ENCODE data around the gene AATK. TPM values are rescaled to one million over a fixed set of nuclear protein-coding genes. Genes with fewer than 3 reads are reported as not detected.

The AATK gene
- total RNA-seq, 4 donors from 2014 or later = 0.64 to 2.8 (median 1.1) TPM

DNA sequence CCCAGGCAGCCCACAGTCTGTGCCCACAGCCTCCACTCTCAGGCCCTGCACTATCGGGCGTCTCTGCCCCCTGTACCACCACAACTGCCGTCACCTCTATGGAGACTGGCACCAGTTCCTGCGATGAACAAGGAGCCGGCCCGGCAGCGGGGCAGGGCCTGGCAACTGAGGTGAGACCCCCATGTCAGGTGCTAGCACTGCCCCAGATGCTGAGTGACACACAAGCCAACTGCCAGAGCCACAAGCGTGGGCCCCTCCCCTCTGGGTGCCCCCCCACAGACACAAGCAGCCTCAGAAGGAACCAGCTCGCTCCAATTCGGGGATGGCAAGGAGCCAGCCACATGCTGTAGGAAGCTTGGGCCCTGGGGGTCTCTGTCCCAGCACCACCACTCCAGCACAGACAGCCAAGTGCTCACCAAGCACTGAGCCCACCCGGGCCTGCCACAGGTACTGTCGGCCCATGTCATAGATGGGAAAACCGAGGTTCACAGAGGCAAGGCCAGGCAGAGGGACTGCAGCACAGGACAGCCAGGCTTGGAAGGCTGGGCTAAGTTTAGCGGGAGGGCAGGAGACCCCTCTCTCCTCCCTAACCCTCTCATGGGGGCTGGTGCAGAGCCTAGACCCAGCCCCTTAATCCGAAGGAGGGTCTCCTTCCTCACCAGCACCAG, 2.2 kb downstream of the AATK start:
- H3K27me3 ChIP-seq = peaks cover 72% of the 10 kb centered on the region
- no peak for TF ChIP-seq EP300 (IDR thresholded peaks at IDR 0.05)
- no peak for TF ChIP-seq POLR2A (IDR thresholded peaks at IDR 0.05)
- TF ChIP-seq, protein P1, sequence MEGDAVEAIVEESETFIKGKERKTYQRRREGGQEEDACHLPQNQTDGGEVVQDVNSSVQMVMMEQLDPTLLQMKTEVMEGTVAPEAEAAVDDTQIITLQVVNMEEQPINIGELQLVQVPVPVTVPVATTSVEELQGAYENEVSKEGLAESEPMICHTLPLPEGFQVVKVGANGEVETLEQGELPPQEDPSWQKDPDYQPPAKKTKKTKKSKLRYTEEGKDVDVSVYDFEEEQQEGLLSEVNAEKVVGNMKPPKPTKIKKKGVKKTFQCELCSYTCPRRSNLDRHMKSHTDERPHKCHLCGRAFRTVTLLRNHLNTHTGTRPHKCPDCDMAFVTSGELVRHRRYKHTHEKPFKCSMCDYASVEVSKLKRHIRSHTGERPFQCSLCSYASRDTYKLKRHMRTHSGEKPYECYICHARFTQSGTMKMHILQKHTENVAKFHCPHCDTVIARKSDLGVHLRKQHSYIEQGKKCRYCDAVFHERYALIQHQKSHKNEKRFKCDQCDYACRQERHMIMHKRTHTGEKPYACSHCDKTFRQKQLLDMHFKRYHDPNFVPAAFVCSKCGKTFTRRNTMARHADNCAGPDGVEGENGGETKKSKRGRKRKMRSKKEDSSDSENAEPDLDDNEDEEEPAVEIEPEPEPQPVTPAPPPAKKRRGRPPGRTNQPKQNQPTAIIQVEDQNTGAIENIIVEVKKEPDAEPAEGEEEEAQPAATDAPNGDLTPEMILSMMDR (IDR thresholded peaks at IDR 0.05) = no peak
- TF ChIP-seq POLR2AphosphoS5 (IDR thresholded peaks at IDR 0.05) = no peak
- no peak overlapping the region for H3K4me3 ChIP-seq
- 76% methylated on average over 5 of the region's 15 CpGs for WGBS
- H3K27ac ChIP-seq = no peak overlapping the region
- no peaks in the 10 kb centered on the region for H3K36me3 ChIP-seq
- no peaks in the 10 kb centered on the region for H3K9me3 ChIP-seq
- no peak for DNase-seq (ENCODE audit: low spot score in 2 of 2)
- peaks cover 12% of the 10 kb centered on the region for H3K4me1 ChIP-seq

DNA sequence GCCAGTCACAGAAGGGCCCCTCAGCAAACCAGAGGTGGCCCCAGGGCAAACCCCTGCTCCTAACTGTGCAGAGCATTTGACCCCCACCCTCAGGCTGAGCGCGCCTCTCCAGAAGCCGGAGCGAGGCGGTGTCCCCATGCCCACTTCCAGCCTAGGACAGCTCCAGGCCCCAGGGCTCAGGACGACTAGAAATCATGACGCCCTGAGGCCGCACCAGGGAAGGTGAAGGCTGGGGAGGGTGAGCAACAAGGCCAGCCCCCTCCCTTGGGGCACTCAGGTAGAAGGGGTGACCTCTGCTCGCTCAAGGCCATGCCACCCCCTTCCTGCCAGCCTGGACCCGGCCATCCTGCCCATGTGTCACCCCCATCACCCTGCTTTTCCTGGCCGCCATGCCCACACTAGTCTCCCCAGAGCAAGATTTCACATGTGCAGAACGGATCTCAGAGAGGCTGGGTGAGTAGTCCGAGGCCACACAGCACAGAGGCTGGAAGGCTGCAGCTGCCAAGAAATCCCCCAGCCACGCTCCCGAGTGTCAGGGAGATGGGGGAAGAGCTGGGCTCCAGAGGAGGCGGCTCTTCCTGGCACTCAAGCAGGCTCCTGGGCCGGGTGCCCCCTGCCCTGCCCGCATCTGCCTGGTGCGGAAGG, 2.8 kb downstream of the AATK start:
- WGBS = no CpG with 5 or more reads among the region's 19 CpGs
- Histone ChIP-seq H3K4me3 (no peak overlapping the region), H3K27ac (no peak overlapping the region), H3K27me3 (peaks cover 78% of the 10 kb centered on the region), H3K4me1 (peaks cover 12% of the 10 kb centered on the region), H3K9me3 (no peaks in the 10 kb centered on the region), H3K36me3 (no peaks in the 10 kb centered on the region)
- TF ChIP-seq, protein P1 (IDR thresholded peaks at IDR 0.05) = no peak
- TF ChIP-seq EP300 (IDR thresholded peaks at IDR 0.05) (no peak), POLR2A (IDR thresholded peaks at IDR 0.05) (no peak), POLR2AphosphoS5 (IDR thresholded peaks at IDR 0.05) (no peak)
- DNase-seq (ENCODE audit: low spot score in 2 of 2) = no peak

DNA sequence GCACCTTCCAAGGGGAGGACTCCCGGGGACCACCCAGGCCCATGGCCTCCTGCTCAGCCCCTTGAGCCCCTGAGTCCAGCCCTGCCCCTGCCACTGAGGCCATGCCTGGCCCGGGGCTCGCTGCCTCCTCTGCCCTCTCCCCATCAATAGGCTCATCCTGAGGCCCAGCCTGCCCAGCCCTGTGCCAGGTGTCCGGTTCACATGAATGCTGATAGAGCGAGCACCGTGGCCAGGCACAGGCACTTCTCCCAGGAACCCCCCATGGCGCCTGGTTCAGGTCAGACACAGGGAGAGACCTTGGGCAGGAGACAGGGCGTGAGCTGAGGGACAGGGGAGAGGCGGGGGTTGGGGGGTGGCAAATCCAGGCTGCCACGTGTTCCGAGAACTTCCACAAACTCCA, 3.5 kb downstream of the AATK start:
- peaks cover 75% of the 10 kb centered on the region for H3K27me3 ChIP-seq
- no peak for DNase-seq (ENCODE audit: low spot score in 2 of 2)
- no peaks in the 10 kb centered on the region for H3K9me3 ChIP-seq
- H3K4me3 ChIP-seq = no peak overlapping the region
- WGBS = 79% methylated on average over 4 of the region's 11 CpGs
- H3K36me3 ChIP-seq = no peaks in the 10 kb centered on the region
- TF ChIP-seq, protein P1 (IDR thresholded peaks at IDR 0.05) = no peak
- TF ChIP-seq EP300 (IDR thresholded peaks at IDR 0.05) (no peak), POLR2AphosphoS5 (IDR thresholded peaks at IDR 0.05) (no peak)
- H3K27ac ChIP-seq = no peak overlapping the region
- peaks cover 12% of the 10 kb centered on the region for H3K4me1 ChIP-seq

DNA sequence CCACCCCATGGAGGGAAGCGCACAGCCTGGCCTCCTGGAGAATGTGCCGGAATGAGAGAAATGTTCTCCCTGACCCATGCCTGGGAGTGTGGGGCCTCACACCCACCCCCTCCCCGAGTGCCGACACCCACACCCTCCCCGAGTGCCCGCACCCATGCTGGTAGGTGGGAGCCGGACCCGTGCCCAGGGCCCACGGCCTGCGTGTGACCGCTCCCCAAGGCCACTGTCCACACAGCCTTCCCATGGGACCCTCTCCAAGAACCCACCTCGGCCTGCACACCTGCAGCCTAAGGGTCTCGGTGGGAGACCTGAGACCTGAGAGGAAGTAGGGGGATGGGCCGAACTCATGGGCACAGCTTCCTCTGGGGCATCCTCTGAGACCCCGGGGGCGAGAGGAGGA, 4.0 kb downstream of the AATK start:
- Histone ChIP-seq H3K4me3 (no peak overlapping the region), H3K9me3 (no peaks in the 10 kb centered on the region), H3K4me1 (peaks cover 12% of the 10 kb centered on the region), H3K27me3 (peaks cover 70% of the 10 kb centered on the region), H3K36me3 (no peaks in the 10 kb centered on the region), H3K27ac (no peak overlapping the region)
- TF ChIP-seq POLR2AphosphoS5 (IDR thresholded peaks at IDR 0.05) (no peak), EP300 (IDR thresholded peaks at IDR 0.05) (no peak), POLR2A (IDR thresholded peaks at IDR 0.05) (no peak)
- TF ChIP-seq, protein P1 (IDR thresholded peaks at IDR 0.05) = no peak
- WGBS = 100% methylated on average over 1 of the region's 16 CpGs
- no peak for DNase-seq (ENCODE audit: low spot score in 2 of 2)

DNA sequence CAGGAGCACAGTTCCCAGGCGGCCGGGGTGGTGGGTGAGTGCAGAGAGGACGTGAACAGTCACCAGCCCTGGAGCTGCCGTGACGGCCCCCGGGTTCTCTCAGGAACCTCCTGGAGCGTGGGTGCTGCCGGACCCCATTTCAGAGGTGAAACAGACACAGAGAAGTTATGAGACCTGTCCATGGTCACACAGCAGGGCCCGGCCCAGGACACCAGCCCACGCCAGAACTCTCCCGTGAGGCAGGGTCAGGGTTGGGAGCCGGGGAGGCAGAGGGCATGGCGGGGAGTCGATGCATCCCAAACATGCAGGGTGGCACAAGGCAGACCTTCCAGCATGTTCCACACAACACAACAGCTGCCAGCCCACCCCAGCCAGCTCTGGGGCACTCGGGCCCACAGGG, 4.5 kb downstream of the AATK start:
- no peaks in the 10 kb centered on the region for H3K36me3 ChIP-seq
- H3K4me1 ChIP-seq = peaks cover 12% of the 10 kb centered on the region
- no peak for DNase-seq (ENCODE audit: low spot score in 2 of 2)
- peaks cover 66% of the 10 kb centered on the region for H3K27me3 ChIP-seq
- TF ChIP-seq, protein P1 (IDR thresholded peaks at IDR 0.05) = no peak
- TF ChIP-seq POLR2AphosphoS5 (IDR thresholded peaks at IDR 0.05) = no peak
- no peak for TF ChIP-seq POLR2A (IDR thresholded peaks at IDR 0.05)
- TF ChIP-seq EP300 (IDR thresholded peaks at IDR 0.05) = no peak
- no peak overlapping the region for H3K4me3 ChIP-seq
- no peaks in the 10 kb centered on the region for H3K9me3 ChIP-seq
- no peak overlapping the region for H3K27ac ChIP-seq
- WGBS = 100% methylated on average over 1 of the region's 15 CpGs

All from suprapubic skin (tissue), 4 donors.